B cell (primary cell): ENCODE data around the gene SLCO2B1. TPM values are rescaled to one million over a fixed set of nuclear protein-coding genes. Genes with fewer than 3 reads are reported as not detected.

Experiments
- ATAC-seq: fragments of 200-7000 bp; cut with Tn5 transposase; one replicate; pipeline ENCODE4 v1.10.0; 2021; ENCODE audit warnings: low read depth, mild to moderate bottlenecking, moderate number of reproducible peaks, moderate library complexity
- CTCF ChIA-PET: fragments of 350-600 bp; sonication (Branson Sonifier 250); formaldehyde crosslinking; loops from one replicate; lab custom pipeline; 2021; ENCODE audit warnings: antibody characterized with exemption, inconsistent platforms; lab: Charles Lee
- POLR2A ChIA-PET: fragments of 350-600 bp; sonication (Branson Sonifier 250); formaldehyde crosslinking; loops from one replicate; lab custom pipeline; 2021; ENCODE audit warnings: antibody characterized with exemption; lab: Charles Lee
- DNase-seq: peaks from one replicate; pipeline ENCODE4 v3.0.0; 2013
- H2AFZ ChIP-seq: 2 replicates; pipeline ENCODE4 v1.6.1; 2012; ENCODE audit warnings: mild to moderate bottlenecking, low read depth, low read length; ENCODE audit not compliant: insufficient read depth, poor library complexity, severe bottlenecking
- H3K27ac ChIP-seq, 2 donors: 1 replicate in 1 of 2; 2 replicates in 1 of 2; pipeline ENCODE4 v1.5.1; 2012 to 2013; ENCODE audit warnings: low read length in 2 of 2, mild to moderate bottlenecking in 2 of 2, moderate library complexity in 1 of 2
- H3K27me3 ChIP-seq, 4 experiments: fragments of 200-600 bp in 1 of 4; sonication (generic) in 1 of 4; replicated peaks in 1 of 4; 1 replicate in 2 of 4; 2 replicates in 2 of 4; pipeline versions ENCODE4 v1.6.1 to v1.7.0; 2013 to 2016; ENCODE audit warnings: low read length in 3 of 4, mild to moderate bottlenecking in 2 of 4, mixed read lengths in 1 of 4, moderate library complexity in 1 of 4; ENCODE audit not compliant: insufficient read depth in 4 of 4, control insufficient read depth in 3 of 4; ENCODE audit errors: control extremely low read depth in 1 of 4
- H3K36me3 ChIP-seq, 2 experiments: replicated peaks in 1 of 2; 1 replicate in 1 of 2; 2 replicates in 1 of 2; pipeline versions ENCODE4 v1.6.1 to v1.7.1; 2013; ENCODE audit warnings: low read length in 1 of 2; ENCODE audit not compliant: insufficient read depth in 2 of 2, control insufficient read depth in 1 of 2; ENCODE audit errors: control extremely low read depth in 1 of 2, extremely low read depth in 1 of 2
- H3K4me1 ChIP-seq, 2 donors: fragments of 200-600 bp in 1 of 2; sonication (generic) in 1 of 2; 1 replicate in 1 of 2; 2 replicates in 1 of 2; pipeline versions ENCODE4 v1.5.1 to v1.6.1; 2013 to 2017; ENCODE audit warnings: low read length in 2 of 2; ENCODE audit not compliant: control insufficient read depth in 2 of 2, insufficient read depth in 2 of 2
- H3K4me2 ChIP-seq: replicated peaks from 2 replicates; pipeline ENCODE3; 2012; ENCODE audit warnings: mild to moderate bottlenecking, low read depth, low read length; ENCODE audit not compliant: poor library complexity, severe bottlenecking
- H3K4me3 ChIP-seq, 5 experiments: fragments of 200-600 bp in 1 of 5; sonication (generic) in 1 of 5; 1 replicate in 3 of 5; 2 replicates in 2 of 5; pipeline versions ENCODE4 v1.5.1 to v1.7.0; 2011 to 2016; ENCODE audit warnings: low read length in 4 of 5, mild to moderate bottlenecking in 4 of 5, low read depth in 2 of 5, control low read depth in 1 of 5, moderate library complexity in 1 of 5; ENCODE audit not compliant: insufficient read depth in 1 of 5; ENCODE audit errors: control extremely low read depth in 1 of 5, extremely low read depth in 1 of 5
- H3K79me2 ChIP-seq: fragments of 200-600 bp; sonication (generic); one replicate; pipeline ENCODE4 v1.6.0; 2016; ENCODE audit warnings: low read length; ENCODE audit not compliant: control insufficient read depth, insufficient read depth
- H3K9ac ChIP-seq: fragments of 200-600 bp; sonication (generic); 2 replicates; pipeline ENCODE4 v1.6.1; 2017; ENCODE audit warnings: mild to moderate bottlenecking, low read length, moderate library complexity
- H3K9me3 ChIP-seq, 3 donors: one replicate each; pipeline versions ENCODE4 v1.6.1 to v1.7.1; 2013; ENCODE audit warnings: low read length in 2 of 3; ENCODE audit not compliant: control insufficient read depth in 2 of 3, insufficient read depth in 1 of 3; ENCODE audit errors: control extremely low read depth in 1 of 3
- H4K20me1 ChIP-seq: 2 replicates; pipeline ENCODE4 v1.6.0; 2012; ENCODE audit warnings: mild to moderate bottlenecking, low read length; ENCODE audit not compliant: insufficient read depth, control insufficient read depth, poor library complexity, severe bottlenecking
- H3K27ac Mint-ChIP-seq: one replicate; pipeline ENCODE4 v1.8.0; 2021; ENCODE audit warnings: mixed read lengths
- H3K27me3 Mint-ChIP-seq: one replicate; pipeline ENCODE4 v1.8.0; 2021; ENCODE audit warnings: mixed read lengths
- H3K4me1 Mint-ChIP-seq: one replicate; pipeline ENCODE4 v1.8.0; 2021; ENCODE audit warnings: mixed read lengths
- H3K4me3 Mint-ChIP-seq: one replicate; pipeline ENCODE4 v1.8.0; 2021; ENCODE audit warnings: mixed read lengths
- H3K9me3 Mint-ChIP-seq: one replicate; pipeline ENCODE4 v1.8.0; 2022; ENCODE audit warnings: mixed read lengths; ENCODE audit not compliant: insufficient read depth
- EZH2 ChIP-seq: IDR thresholded peaks from 2 replicates; pipeline ENCODE4 v1.6.1; 2012; ENCODE audit warnings: borderline replicate concordance, low read depth, mild to moderate bottlenecking, moderate library complexity, low read length; ENCODE audit not compliant: insufficient read depth, poor library complexity, severe bottlenecking
- WGBS: methylation state at CpG from one replicate; pipeline ENCODE4 v1.1.5; 2013; ENCODE audit warnings: missing lambda C conversion rate; ENCODE audit not compliant: insufficient coverage; 5-methylcytosine and 5-hydroxymethylcytosine counted together
- intact Hi-C: fragments of 100-400 bp; cut with micrococcal nuclease; formaldehyde crosslinking; loops from one replicate; pipeline ENCODE4 v1.10.0; 2022
- polyA plus RNA-seq: library from polyadenylated mRNA; depleted of rRNA; stranded (reverse); fragments of >200 nt; gene quantifications from 2 replicates; pipeline ENCODE4 v1.2.3, GENCODE V29; 2012
- total RNA-seq, 2 donors: library from RNA; stranded (reverse); fragments of 120-200 nt in 1 of 2; gene quantifications; 1 replicate in 1 of 2; 2 replicates in 1 of 2; pipeline versions ENCODE4 v1.2.3 to v1.2.4, GENCODE V29; 2013 to 2022
- TF ChIP-seq, protein P1 (sequence below): fragments of 200-600 bp; IDR thresholded peaks from one replicate; pipeline ENCODE4 v1.8.0; 2022; ENCODE audit warnings: antibody characterized with exemption, mild to moderate bottlenecking

Gene SLCO2B1
- total and polyA plus RNA-seq, 2 donors (not counting 1 experiment from before 2014, with no cell fraction given) = 1.2 TPM; not detected in 1

DNA sequence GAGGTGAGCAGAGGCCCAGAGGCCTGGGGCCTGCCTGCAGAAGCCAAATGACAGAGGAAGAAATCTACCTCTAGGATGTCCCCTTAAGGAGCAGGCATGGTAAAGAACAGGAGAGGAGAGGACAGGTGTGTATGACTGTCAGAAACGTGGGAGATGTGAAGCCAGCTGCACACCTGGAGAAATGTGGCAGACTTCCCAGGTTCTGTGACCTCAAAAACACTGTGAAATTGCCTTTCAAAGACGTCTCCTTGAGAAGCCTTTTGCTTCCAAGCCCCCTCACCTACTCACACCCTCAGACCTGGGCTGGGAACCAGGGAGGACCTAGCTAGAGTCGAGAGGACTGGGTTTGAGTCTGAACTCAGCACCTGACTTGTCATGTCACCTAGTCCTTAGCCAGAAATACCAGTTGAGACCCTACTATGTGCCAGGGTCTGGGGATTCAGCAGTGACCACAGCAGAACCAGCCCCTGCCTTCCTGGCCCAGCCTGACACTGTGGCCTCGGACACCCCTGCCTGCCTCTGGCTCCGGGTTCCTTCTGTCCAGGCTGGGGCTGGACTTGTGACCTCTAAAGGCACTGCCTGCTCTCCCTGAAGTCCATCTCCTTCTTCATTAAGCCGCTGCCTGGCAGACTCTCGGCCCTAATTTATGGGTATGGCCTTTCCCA lies 95.2 kb downstream of the SLCO2B1 start:
- TF ChIP-seq, protein P1, sequence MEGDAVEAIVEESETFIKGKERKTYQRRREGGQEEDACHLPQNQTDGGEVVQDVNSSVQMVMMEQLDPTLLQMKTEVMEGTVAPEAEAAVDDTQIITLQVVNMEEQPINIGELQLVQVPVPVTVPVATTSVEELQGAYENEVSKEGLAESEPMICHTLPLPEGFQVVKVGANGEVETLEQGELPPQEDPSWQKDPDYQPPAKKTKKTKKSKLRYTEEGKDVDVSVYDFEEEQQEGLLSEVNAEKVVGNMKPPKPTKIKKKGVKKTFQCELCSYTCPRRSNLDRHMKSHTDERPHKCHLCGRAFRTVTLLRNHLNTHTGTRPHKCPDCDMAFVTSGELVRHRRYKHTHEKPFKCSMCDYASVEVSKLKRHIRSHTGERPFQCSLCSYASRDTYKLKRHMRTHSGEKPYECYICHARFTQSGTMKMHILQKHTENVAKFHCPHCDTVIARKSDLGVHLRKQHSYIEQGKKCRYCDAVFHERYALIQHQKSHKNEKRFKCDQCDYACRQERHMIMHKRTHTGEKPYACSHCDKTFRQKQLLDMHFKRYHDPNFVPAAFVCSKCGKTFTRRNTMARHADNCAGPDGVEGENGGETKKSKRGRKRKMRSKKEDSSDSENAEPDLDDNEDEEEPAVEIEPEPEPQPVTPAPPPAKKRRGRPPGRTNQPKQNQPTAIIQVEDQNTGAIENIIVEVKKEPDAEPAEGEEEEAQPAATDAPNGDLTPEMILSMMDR = no peak
- TF ChIP-seq EZH2 = no peak

DNA sequence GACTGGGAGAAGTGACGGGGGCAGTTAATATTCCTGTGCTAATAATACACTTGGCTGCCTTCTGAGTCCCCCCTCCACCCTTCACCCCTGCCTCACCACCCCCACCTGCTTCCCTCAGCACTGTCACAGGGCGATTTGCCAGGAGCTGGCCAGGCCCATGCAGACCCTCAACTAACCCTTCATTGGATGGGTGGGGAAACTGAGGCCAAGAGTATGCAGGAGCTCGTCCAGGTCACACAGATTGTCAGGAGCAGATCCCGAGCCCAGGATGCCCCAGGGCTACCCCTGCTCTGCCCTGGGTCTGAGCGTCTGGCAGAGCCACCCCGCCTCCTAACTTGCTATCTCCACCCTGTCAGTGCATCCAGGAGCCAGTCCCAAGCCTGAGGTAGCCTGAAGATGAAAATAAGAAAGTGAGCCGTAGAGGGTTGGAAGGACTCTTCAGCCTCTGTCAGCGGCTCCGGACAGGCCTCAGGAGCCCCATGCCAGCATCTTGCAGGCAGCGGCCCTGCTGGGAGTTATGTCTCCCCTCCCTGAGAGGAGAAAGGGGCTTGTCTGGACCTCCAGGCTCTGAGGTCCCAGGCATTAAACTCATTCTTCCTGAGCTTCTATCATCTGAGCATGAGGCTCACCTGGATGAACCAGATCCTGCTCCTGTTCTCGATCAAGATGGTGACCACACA lies 95.9 kb downstream of the SLCO2B1 start:
- Histone ChIP-seq H3K79me2 (no peaks in the 10 kb centered on the region), H3K36me3 (no peaks in the 10 kb centered on the region), H3K9me3 (no peaks in the 10 kb centered on the region), H3K27me3 (peaks cover 0 to 32% (median 13%) of the 10 kb centered on the region in 4 experiments), H3K4me1 (peaks cover 5 to 6% of the 10 kb centered on the region in 2 donors), H3K4me3 (no peak overlapping the region), H2AFZ (no peak overlapping the region), H4K20me1 (no peaks in the 10 kb centered on the region), H3K4me2 (no peak overlapping the region), H3K27ac (no peak overlapping the region), H3K9ac (no peak overlapping the region)
- WGBS = 84% methylated on average over 8 of the region's 11 CpGs
- Mint-ChIP-seq H3K9me3 (no peaks in the 10 kb centered on the region), H3K4me3 (no peak overlapping the region), H3K4me1 (peaks cover 6% of the 10 kb centered on the region), H3K27ac (no peak overlapping the region), H3K27me3 (peaks cover 43% of the 10 kb centered on the region)
- intact Hi-C loops = no loop called here
- DNase-seq (no peak), ATAC-seq (no peak)
- ChIA-PET CTCF (interaction anchor here (3.2 to 10.1 kb wide), 2 partner anchors 96 to 104 kb away, joined by 11 to 284 read pairs; partner anchors contain the start of gene SLCO2B1), POLR2A (no interaction called here)
- TF ChIP-seq, protein P1 = no peak
- no peak for TF ChIP-seq EZH2

More for the DNA sequence above, 95.2 kb downstream of the SLCO2B1 start:
- Histone ChIP-seq H3K79me2 (no peaks in the 10 kb centered on the region), H3K4me3 (no peak overlapping the region), H2AFZ (no peak overlapping the region), H3K27ac (no peak overlapping the region), H3K9ac (no peak overlapping the region), H3K4me2 (no peak overlapping the region), H3K9me3 (no peaks in the 10 kb centered on the region), H4K20me1 (no peaks in the 10 kb centered on the region), H3K4me1 (peaks cover 5 to 6% of the 10 kb centered on the region in 2 donors), H3K27me3 (peaks cover 0 to 32% (median 13%) of the 10 kb centered on the region in 4 experiments), H3K36me3 (no peaks in the 10 kb centered on the region)
- intact Hi-C loops = no loop called here
- Mint-ChIP-seq H3K27me3 (peaks cover 39% of the 10 kb centered on the region), H3K4me1 (peaks cover 6% of the 10 kb centered on the region), H3K27ac (no peak overlapping the region), H3K4me3 (no peak overlapping the region), H3K9me3 (no peaks in the 10 kb centered on the region)
- DNase-seq (no peak), ATAC-seq (no peak)
- POLR2A ChIA-PET = no interaction called here
- 74% methylated on average over 5 of the region's 7 CpGs for WGBS
- CTCF ChIA-PET = interaction anchor here (1.9 to 10.1 kb wide), 4 partner anchors 9 to 316 kb away, joined by 5 to 284 read pairs (median 10); partner anchors contain the start of gene SLCO2B1
